Measurements from ENCODE around the gene GOLGA8M.
"Not testable (repeated sequence)": the region's sequence is repeated elsewhere in the genome, so short reads cannot be mapped to it uniquely, and the experiment has no call there.

GOLGA8M gene

GRCh38 chr15:28702427-28702826, 9.8 kb downstream of the GOLGA8M start:
- POLR2A ChIA-PET; H3K4me3 ChIP-seq (ENCODE audit: low read depth, low read length); DNase-seq (ENCODE audit: low read depth, low spot score); CTCF ChIA-PET: not testable (repeated sequence)

- POLR2A ChIA-PET; DNase-seq (ENCODE audit: low read depth, low spot score); H3K4me3 ChIP-seq (ENCODE audit: low read depth, low read length); CTCF ChIA-PET: not testable (repeated sequence)
Measured at GRCh38 chr15:28694006-28694751, 18.0 kb downstream of the GOLGA8M start.

GRCh38 chr15:28693021-28693420, 19.2 kb downstream of the GOLGA8M start:
- CTCF ChIA-PET: not testable (repeated sequence)

DNA sequence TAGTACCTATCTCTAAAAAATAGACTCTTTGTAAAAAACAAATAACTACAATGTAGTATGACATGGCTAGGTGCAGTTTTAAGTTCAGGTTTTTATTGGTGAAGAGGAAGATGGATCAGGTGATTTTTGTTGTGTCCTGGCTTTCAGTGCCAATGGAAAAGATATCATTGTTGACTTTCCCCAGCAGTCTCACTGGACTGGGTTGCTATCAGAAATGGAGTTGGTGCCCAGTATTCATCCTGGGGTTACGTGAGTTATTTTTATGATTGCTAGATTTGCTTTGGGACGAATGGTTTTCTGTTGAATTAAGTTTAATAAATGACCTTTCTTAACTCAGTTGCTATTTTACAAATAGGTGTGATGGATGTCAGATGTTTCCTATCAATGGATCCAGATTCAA, 38.7 kb downstream of the GOLGA8M start:
- H3K4me3 ChIP-seq (ENCODE audit: low read depth, low read length); DNase-seq (ENCODE audit: low read depth, low spot score); CTCF ChIA-PET; POLR2A ChIA-PET: not testable (repeated sequence)

More at GRCh38 chr15:28693021-28693420, 19.2 kb downstream of the GOLGA8M start:
- POLR2A ChIA-PET; DNase-seq (ENCODE audit: low read depth, low spot score); H3K4me3 ChIP-seq (ENCODE audit: low read depth, low read length): not testable (repeated sequence)

- H3K4me3 ChIP-seq (ENCODE audit: low read depth, low read length); POLR2A ChIA-PET; CTCF ChIA-PET; DNase-seq (ENCODE audit: low read depth, low spot score): not testable (repeated sequence)
Measured at GRCh38 chr15:28672122-28672521, 40.1 kb downstream of the GOLGA8M start.

- DNase-seq (ENCODE audit: low read depth, low spot score); H3K4me3 ChIP-seq (ENCODE audit: low read depth, low read length); CTCF ChIA-PET; POLR2A ChIA-PET: not testable (repeated sequence)
Measured at GRCh38 chr15:28666402-28666801, 45.8 kb downstream of the GOLGA8M start.

DNA sequence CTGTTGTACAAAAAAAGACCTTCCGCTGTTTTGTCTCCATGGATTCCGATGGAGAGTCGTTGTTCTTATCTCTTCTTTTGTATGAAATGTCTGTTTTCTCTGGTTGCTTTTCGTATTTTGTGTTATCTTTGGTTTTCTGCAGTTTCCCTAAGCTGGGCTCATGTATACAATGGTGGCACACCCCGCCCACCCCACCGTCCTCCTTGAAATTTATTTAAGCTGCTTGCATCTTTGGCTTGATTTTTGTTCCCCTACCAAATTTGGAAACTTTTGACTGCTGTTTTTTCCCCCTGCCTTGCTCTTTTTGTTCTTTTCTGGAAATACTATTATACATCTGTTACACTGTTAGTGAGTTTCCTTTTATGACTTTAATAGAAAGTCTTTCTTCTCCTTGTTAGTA, 47.6 kb downstream of the GOLGA8M start:
- DNase-seq (ENCODE audit: low read depth, low spot score); CTCF ChIA-PET; POLR2A ChIA-PET; H3K4me3 ChIP-seq (ENCODE audit: low read depth, low read length): not testable (repeated sequence)

- CTCF ChIA-PET; DNase-seq (ENCODE audit: low read depth, low spot score); POLR2A ChIA-PET; H3K4me3 ChIP-seq (ENCODE audit: low read depth, low read length): not testable (repeated sequence)
Measured at GRCh38 chr15:28663717-28664116, 48.5 kb downstream of the GOLGA8M start.

GRCh38 chr15:28660750-28661149, 51.5 kb downstream of the GOLGA8M start:
- CTCF ChIA-PET; POLR2A ChIA-PET; DNase-seq (ENCODE audit: low read depth, low spot score); H3K4me3 ChIP-seq (ENCODE audit: low read depth, low read length): not testable (repeated sequence)

- H3K4me3 ChIP-seq (ENCODE audit: low read depth, low read length); DNase-seq (ENCODE audit: low read depth, low spot score); POLR2A ChIA-PET; CTCF ChIA-PET: not testable (repeated sequence)
Measured at GRCh38 chr15:28656018-28656360, 56.2 kb downstream of the GOLGA8M start.

- POLR2A ChIA-PET; CTCF ChIA-PET; H3K4me3 ChIP-seq (ENCODE audit: low read depth, low read length); DNase-seq (ENCODE audit: low read depth, low spot score): not testable (repeated sequence)
Measured at GRCh38 chr15:28655329-28656017, 56.7 kb downstream of the GOLGA8M start.

DNA sequence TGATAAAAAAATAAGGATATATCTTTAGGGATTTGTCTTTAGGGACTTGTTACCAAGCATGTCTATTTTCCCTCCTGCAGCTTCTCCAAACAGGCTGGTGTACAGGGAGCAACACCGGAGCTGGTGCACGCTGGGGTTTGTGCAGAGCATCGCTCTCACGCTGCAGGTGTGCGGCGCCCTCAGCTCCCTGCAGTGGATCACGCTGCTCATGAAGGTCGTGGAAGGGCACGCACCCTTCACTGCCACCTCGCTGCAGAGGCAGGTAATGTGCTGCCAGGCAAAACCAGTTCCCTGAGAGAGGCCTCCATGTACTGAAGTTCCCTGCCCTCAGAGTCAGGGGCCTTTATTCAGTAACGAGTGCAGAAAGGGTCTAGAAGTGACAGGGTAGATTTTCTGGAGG, 58.0 kb downstream of the GOLGA8M start:
- CTCF ChIA-PET, POLR2A ChIA-PET: not testable (repeated sequence)

GRCh38 chr15:28652538-28652937, 59.7 kb downstream of the GOLGA8M start:
- CTCF ChIA-PET; POLR2A ChIA-PET; DNase-seq (ENCODE audit: low read depth, low spot score); H3K4me3 ChIP-seq (ENCODE audit: low read depth, low read length): not testable (repeated sequence)

More for the DNA sequence above, 58.0 kb downstream of the GOLGA8M start:
- H3K4me3 ChIP-seq (ENCODE audit: low read depth, low read length); DNase-seq (ENCODE audit: low read depth, low spot score): not testable (repeated sequence)
